Activated T-cell treated with anti-CD3 and anti-CD28 coated beads for 48 hours (primary cell): ENCODE measurements around the gene CDH2.

Experiments
- DNase-seq: peaks from one replicate; pipeline ENCODE4 v3.0.0-alpha.2; 2020; ENCODE audit warnings: low read depth

The CDH2 gene

DNA sequence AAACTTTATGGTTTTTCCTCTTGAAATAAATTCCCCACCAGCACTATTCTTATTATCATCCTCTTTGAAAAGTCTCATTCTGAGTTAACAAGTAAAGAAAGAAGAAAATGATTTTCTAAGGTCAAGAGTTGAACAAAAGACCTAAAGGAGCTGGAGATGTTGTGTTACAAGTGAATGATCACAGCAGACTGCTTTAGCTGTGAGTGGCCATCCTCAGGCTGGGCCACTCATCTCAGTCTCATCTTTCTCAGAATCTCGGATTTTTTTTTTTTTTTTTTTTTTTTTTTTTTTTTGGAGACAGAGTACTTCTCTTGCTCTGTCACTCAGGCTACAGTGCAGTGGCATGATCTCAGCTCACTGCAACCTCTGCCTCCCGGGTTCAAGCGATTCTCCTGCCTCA, 133.3 kb downstream of the CDH2 start:
- no peak for DNase-seq

DNA sequence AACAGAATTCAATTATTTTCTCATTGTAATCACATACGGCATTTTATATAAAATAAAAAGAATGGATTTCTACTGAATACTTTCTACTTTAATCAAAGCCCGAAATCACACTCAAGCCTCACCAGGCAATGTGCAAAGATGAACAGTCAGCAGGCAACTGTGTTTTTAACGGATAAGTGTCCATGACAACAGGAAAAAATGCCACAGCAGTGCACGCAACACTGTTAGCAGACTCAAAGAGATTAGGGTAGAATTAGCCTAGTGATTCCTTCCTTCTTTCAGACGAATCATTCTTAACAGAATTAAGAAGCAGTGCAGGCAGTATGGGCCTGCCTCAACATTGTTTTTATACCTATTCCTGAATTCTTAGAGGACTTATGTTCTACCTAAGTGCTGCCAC, 135.6 kb downstream of the CDH2 start:
- no peak for DNase-seq

DNA sequence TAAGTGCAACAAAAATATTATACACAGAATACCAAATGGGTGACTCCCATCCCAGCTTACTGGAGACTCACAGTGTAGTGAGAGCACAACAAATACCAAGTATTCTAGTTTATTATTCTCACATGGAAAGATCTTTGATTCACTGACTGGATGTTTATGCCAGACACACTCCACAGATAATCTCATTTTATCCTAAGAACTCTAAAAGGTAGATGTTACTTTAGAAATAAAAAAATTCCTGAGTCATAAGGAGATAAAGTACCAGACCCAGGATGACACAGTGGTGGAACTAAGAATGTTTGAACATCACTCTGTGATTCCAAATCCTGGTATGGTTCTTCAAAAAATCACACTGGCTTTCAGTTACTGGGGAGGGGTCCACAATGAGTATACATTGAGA, 136.2 kb downstream of the CDH2 start:
- DNase-seq = no peak

DNA sequence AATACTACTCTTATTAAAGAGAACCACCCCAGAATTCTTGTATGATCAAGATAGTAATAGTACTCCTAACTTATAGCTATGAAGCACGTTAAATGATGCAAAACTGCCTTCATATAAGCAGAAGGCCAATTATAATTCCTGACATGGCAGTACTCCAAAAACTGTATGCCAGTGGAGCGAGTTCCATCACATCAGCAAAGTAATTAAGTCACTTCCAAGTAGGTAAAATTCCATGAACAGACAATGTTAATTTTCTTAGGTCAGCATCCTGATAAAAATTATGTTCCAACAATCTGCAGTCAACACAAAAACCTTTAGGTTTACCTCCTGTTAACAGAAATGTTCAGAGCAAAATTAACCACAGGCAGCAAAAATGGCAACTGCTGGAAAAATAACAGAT, 136.7 kb downstream of the CDH2 start:
- no peak for DNase-seq

DNA sequence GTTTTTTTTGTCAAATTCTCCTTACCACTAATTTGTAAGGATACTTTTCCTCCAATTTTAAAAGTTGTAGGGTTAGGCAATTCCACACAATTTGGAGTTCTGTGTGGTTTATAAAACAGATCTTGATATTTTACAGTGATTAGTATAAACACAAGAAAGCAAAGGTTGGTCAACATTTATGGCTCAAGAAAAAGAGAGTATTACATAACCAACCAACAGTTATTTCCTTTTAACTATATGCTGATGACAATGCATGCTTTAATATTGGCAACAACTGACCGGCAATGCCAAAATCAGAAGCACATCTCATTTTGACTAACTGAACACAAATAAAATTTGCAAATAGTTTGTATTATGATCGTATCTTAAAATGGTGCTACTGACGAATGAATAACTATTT, 137.2 kb downstream of the CDH2 start:
- DNase-seq = no peak

DNA sequence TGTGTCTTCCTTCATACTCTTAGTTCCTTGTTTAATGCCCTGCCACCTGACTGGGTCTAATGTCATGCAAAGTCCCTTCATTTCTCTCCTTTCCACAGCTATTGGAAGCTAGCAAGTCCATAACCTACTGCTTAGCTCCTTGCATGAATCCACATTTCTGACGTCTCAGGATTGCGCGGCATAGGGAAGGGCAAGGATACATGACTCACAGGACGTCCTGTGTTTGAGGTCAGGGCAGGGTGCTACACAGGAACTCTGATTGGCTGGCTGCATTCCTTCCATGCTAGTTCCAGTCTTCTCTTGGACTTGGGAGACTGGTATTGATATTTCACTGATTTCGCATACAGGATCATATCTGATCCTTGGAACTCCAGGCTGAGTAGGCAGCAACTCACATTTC, 137.9 kb downstream of the CDH2 start:
- no peak for DNase-seq

DNA sequence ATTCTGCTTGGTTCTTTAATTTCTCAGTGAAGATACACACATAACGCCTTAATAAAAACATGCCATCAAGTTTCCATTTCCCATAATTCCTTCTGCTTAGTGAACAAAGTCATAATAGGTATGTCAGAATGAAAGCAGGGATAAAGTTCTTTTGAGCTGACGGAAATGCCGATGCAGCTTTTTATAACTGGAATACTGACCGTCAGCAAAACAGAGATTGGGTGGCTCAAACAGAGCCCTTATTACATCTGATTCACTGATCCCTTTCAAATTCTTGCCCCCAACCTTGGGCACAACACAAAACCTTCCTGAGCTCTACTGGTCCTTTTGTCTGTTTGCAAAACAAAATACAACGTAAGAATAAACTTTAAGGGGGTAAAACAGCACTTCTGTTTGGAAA, 140.4 kb downstream of the CDH2 start:
- DNase-seq = no peak

DNA sequence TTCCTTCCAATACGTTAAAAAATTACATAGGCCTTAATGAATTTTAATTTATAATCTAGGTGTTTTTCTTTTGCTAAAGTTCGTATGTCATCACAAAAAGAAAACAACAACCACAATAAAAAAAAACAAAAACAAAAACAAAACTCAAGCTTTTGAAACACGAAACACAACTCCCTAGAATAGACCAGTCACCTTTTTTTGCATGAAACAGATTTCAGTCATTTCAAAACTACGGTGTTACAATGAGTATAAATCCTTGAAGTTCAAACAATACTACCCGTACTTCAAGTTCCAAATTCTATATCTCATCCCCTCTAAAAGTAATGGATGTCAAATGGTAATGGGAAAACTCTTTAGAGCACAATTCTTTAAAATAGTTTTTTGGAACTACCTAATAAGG, 142.4 kb downstream of the CDH2 start:
- DNase-seq = no peak

DNA sequence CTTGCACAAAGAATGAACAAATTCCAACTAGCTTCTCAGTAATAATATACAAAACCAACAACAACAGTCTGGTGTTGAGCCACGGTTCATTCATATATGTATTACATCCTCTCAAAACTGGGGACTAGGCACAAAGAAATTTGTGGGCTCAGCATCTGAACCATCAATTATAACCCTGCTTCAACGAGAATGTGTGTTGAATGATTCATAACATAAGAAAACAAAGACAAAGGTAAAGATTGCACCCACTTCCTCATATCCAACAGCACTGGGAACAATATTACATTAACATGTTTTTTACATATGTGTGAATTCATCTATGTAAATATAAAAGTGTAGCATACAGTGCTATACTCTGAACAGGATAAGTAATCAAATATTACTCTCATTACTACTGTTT, 144.8 kb downstream of the CDH2 start:
- DNase-seq = no peak

DNA sequence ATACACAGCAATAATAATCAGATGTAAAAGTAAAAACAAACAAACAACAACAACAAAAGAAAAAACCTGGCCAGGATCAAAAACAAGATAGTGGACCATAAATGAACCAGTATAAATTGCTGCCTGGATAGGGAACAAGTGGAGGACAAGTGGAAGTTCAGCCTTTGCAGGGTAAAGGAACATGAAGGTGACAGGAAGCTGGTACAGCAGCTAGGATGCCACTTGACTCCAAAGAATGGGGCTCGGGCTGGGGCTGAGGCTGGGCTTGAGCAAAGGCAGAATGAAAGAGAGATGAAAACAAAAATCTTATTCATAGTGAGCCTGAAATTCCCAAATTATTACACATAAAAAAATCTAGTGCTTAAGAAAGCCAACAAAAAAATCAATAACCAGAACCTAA, 146.5 kb downstream of the CDH2 start:
- no peak for DNase-seq

DNA sequence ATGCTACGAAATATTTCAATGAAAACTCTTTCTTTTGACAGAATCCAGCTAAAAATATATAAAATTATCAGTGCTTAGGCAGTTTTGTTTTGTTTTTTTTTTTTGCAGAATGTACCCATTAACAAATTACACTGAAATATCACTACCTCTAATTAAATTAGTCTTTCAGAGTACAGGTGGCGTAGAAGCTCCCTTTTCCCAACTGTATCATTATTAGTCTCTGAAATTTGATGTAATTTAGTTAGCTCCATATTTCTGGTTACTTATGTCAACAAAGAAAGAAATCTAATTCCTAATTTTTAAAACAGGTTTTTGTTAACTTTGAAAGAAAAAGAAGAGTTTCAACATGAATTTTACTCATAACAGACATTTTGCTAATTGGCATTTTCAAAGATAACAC, 149.2 kb downstream of the CDH2 start:
- no peak for DNase-seq

DNA sequence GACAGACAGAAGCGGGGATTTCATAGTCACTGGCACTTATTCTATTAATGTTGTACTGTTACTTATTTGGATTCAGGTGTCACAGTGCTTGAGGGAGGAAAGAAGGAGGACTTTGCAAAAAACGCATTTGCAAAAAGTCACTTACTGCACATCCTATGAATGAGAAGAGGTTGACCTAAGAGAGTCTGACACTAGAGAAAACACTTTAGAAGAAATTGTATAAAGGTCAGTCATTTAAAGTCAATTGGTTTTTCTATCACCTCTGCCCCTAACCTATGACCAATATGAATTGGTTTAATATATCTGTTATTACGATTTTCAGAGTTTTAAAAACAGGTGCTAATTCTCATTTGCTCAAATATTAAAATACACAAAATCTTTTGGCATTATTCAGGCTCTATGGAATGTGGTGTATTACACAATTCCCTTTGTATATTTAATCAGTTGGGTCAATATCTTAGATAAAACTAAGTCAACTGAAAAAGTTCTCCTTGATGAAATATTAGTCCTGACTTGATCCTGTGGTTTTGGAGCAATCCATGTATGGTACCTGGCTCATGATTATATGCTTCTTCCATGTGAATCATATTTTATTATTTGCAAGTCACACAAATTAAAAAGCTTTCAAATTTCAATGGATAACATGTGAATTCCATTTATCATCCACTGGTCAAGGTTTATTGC, 157.4 kb downstream of the CDH2 start:
- no peak for DNase-seq

DNA sequence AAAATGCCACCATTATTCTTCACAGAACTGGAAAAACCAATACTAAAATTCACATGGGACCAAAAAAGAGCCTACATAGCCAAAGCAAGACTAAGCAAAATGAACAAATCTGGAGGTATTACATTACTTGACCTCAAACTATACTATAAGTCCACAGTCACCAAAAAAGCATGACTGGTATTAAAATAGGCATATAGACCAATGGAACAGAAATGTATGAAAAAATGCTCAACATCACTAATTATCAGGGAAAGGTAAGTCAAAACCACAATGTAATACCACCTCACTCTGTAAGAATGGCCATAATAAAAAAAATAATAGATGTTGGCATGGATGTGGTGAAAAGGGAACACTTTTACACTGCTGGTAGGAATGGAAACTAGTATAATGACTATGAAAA, 158.6 kb downstream of the CDH2 start:
- DNase-seq = no peak

DNA sequence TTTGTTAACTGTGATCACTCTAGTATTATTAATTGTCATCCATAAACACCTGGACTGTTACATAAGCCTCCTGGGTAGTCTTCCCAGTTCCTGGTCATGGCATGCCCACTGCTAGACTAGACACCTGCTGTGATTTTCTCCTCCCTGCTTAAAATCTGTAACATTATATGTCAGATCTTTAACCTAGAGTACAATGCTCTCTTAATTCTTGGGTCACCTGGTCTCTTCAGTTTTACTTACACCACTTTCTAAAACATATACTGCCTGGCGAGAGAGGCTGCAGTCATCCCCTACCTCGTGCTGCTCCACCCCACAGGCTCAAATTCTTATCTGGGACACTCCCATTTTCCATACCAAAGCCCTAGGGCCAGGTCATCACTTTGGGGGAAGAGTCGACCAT, 161.3 kb downstream of the CDH2 start:
- no peak for DNase-seq

DNA sequence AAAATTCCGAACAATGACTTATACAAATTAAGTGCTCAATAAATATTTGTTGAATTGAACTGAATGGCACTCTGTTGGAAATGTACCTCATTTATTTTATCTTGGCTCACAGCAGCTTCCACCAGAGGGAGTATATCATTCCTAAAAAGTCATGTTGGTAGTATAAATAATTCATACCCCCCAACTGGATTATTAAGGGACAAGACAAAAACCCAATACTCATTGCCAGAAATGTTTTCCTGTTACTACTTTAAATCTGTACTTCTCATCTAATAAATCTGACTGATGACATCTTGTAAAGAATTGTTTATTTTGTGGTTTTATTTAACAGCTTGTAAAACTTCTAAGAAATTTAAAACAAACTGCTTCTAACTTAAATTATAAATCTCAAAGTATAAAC, 163.9 kb downstream of the CDH2 start:
- no peak for DNase-seq

DNA sequence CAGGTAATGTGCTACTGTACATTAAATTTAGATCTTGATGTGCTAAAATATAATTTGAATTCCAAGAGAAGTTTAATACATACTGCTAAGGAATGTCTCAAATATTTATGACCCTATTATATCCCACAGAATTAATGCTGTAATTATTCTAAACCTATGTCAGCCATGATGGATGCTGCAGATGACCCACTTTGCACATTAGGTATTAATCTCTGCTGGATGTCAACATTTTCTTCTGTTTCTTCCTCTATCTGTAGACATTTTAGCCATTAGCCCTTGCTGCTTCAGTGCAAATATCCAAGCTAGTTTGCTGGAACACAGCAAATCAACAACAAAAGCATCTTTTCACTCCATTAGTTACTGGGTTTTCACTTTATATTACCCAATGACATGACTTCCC, 164.6 kb downstream of the CDH2 start:
- DNase-seq = no peak

DNA sequence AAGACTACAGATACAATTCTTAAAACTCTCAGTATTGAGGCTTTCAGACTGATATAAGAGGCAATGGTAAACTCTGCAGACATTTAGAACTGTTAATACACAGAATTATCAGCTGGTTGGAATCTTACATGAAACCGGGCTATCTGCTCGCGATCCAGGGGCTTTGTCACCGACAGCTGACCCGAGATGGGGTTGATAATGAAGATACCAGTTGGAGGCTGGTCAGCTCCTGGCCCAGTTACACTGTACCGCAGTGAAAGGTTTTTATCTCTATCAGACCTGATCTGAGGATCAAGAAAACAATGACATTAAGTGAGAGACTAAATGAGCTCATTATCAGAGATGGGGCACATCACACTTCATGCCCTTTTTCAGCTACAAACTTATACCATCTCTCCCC, 167.3 kb downstream of the CDH2 start:
- no peak for DNase-seq

DNA sequence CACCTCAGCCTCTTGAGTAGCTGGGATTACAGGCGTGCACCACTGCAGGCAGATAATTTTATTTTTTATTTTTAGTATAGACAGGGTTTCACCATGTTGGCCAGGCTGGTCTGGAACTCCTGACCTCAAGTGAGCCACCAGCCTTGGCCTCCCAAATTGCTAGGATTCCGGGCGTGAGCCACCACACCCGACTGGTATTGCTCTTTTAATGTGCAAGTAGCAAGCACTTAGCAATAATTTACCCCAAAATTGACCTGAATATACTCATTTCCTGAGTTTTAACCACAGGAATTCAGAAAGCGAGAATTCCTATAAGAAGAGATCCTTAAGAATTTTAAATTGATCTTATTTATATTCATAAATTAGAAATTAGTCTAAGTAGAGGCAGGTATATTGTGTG, 169.1 kb downstream of the CDH2 start:
- no peak for DNase-seq

DNA sequence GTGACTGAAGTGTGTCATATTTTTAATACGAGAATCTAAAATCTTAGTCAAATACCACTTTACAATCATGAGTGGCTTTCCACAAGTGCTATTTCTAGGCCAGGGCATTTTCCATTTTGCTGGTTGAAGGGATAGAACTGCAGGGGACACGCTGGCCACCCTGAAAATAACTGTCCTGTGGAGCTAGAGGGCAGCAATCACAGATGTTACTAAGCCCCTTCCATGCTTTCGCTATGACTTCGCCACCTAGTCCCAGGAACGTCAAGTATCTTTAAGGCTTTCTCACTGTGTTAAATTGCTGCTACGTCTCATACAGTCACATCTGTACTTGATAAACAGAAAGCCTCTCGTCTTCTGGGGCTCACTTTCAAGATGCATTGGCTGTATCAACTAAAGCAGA, 171.8 kb downstream of the CDH2 start:
- DNase-seq = no peak

DNA sequence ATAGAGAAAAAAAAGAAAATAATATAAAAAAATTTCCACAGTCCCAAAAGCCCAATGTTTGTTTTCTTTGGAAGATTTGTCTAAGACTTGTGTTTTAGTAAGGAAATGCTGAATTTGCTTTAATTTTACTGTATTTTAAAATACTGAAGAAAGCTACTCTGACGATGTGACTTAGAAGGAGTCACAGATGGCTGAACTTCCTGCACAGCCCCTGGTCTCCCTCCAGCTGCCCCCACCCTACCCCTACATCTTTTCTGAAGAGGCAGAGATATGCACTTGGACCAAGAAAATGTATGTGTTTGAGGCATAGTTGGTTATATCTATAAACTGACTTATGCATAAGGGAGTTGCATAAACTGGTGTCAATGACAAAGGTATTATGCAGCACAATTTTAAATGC, 172.3 kb downstream of the CDH2 start:
- no peak for DNase-seq

DNA sequence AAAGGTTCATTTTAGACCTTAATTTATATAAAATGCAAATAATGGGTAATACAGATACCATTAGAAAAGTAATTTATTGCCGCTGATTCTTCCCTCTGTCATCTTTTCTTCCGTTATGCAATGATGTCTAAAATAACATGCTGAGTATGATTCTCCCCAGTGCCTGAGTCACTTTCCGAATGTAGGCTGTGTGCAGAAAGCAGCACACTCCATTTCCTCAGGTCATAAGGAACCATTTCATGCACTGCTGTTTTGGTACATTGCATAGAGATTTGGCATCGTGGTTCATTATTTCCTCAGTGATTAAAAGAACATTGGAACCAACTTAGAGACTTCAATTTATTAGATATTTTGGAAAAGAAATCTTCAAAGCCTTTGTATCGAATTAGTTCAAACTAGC, 173.5 kb downstream of the CDH2 start:
- DNase-seq = no peak

DNA sequence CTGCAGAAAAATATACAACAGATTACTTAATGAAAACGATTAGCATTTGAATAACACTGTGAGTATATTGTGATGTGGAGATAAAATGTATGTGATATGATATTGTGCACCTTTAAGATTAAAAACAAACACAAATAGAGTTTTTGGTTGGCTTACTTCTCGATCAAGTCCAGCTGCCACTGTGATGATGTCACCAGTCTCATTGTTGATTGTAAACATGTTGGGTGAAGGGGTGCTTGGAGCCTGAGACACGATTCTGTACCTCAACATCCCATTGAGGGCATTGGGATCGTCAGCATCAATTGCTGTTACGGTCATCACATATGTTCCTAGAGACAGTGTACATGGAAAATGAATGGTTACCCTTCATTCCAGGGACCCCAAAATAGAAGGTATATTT, 174.1 kb downstream of the CDH2 start:
- no peak for DNase-seq

DNA sequence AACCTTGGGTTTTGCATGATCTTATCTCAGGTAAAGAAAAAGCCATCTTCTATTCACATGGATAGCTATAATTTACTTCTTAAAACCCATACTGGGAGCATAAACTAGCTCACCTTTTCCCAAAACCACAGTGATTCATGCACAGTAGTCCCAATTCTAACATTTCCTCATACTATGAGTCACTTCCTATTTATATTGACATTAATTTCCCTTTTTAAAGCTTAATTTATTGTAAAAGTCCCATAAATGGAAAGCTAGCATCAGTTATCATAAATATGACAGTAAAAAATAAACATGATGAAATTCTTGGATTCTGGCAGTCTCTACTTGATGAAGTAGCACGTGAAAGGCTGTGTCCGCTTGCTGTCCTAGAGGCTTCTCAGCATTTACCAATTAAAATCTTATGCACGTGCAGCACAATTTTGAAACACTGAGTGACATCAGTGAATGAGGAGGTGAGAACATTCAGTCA, 180.1 kb downstream of the CDH2 start:
- no peak for DNase-seq

DNA sequence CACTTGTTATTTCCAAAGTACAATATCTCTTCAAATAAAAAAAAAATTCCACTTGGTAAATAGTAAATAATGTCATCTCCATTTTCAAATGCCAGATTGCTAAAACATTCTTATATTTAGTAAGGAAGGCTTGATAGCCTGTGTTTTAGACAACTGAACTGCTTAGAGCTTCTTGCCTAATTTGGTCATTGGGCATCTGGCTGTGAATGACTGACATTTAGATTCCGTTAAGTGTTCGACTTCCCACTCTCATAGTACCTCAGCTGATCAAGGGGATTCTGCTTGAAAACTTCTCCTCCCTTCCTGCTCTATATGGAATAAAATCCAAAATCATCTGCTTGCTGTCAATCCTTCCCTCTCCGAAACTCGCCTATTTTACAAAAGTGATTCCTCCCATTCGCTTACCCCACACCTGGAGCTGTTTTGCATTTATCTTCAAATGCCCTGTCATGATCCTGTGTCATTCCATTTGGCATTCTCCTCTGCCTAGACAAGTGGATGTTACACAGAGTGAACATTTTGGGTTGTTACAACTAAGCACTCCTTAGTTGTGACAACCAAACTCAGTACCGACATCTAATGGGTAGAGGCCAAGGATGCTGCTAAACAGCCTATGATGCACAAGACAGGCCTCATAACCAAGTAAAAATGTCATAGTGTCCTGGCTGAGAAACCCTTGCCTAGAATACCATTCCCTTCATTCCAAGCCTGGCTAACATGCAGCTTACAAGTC, 181.0 kb downstream of the CDH2 start:
- DNase-seq = no peak
